GM21529 (cell line): ENCODE results near the gene MED22.
"Not testable (repeated sequence)": the region's sequence is repeated elsewhere in the genome, so short reads cannot be mapped to it uniquely, and the experiment has no call there.

Source experiments
- ATAC-seq: cut with Tn5 transposase; IDR thresholded peaks from one replicate; pipeline ENCODE4 v1.9.1; 2021; ENCODE audit not compliant: unreplicated experiment

MED22 gene

DNA sequence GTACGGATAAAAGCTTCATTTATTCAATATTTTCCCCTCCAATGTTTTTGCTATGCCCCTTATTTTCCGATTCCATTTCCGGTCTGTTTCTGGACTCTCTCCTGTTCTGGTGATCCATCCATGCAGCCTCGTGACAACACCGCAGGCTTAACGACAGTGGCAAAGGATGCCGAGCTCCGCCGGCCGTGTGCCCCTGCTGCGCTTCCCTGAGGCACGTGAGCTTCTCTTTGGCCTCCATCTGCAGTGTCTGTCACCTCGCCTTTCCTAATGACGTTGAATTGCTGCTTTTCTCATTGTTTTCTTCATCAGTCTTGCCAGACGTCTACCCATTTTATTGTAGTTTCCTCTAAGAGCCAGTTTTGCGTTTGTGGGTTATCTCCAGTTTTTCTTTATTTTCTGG, 40.6 kb downstream of the MED22 start:
- no peak for ATAC-seq

GRCh38 chr9:133306242-133307204, 41.4 kb downstream of the MED22 start:
- ATAC-seq = no peak

- no peak for ATAC-seq
These were observed 42.2 kb downstream of the MED22 start for GRCh38 chr9:133305731-133306130.

DNA sequence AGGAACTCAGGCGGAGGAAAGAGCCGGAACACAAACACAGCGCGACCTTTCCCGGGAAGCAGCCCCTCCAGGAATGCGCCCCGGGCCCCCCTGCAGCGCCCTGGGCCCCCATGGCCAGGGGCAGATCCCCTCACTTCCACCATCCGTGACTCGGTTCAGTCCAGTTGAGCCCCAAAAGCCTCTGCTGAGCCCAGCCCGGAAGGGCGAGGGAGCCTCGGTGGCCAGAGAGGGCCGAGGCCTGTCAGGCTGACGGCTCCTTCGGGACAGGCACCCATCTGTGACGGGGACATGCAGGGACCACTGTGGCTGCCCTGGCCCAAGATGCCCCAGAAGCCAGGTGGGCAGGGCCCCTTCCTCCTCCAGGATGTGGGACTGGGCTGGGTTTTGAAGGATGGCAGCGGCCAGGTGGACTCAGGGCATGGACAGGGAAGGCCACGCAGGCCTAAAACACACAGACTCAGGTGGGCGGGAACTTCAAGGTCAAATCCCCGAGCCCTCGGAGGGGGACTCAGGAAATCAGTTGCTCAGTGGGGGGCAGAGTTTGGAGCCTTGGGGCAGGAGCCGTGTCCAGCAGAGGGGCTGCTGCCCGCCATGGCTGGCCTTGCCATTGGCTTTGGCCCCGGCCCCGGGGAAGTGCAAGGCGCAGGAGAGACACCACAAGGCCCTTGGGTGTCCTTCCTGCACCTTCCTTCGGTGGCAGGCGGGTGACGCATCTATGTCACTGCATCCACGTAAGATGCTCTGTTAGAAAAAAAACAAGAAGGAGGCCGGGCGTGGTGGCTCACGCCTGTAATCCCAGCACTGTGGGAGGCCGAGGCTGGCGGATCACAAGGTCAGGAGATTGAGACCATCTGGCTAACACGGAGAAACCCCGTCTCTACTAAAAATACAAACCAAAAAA, 43.2 kb downstream of the MED22 start:
- ATAC-seq = no peak

- no peak for ATAC-seq
These were observed 43.8 kb downstream of the MED22 start for GRCh38 chr9:133304158-133304470.

GRCh38 chr9:133303266-133304157, 44.4 kb downstream of the MED22 start:
- ATAC-seq = no peak

DNA sequence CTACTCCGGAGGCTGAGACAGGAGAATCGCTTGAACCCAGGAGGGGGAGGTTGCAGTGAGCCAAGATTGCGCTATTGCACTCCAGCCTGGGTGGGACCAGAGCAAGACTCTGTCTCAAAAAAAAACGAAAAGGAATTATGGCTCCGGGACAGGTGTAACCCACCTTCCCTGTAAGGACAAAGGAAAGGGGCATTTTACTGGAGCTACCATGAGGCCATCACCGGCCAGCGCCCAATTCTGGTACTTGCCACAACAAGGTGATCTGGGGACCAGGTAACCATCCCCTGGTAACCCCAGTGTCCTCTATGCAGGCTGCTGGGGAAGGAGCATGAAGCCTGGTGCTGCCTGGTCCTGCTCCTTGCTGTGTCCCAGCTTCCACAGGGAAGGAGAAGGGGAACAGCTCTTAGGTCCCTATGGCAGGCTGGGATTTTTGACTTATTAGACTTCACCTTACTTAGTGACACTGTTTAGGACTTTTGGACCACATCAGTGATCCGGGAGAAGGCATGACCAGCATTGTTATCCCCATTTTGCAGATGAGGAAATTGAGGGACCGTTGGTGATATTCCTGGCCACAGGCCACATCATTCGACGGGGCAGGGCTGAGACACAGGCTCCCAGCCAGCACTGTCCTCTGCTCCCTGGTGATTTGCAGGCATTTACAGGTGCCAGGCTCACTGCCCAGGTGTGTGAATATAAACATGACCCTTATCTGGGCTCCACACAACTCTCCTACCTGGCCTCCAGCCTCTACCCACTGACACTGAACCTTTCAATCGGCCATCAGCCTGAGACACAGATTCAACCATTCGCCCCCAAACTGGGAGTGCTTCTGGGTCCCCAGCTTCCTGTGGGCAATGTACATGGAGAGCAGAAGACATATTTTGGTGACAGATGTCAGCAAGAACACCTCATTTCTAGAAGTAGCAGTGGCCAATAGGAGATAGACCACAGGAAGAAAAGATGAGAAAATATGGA, 46.4 kb downstream of the MED22 start:
- ATAC-seq = no peak

GRCh38 chr9:133299996-133300395, 47.9 kb downstream of the MED22 start:
- not testable (repeated sequence) for ATAC-seq

GRCh38 chr9:133294257-133294656, 53.7 kb downstream of the MED22 start:
- ATAC-seq = no peak

DNA sequence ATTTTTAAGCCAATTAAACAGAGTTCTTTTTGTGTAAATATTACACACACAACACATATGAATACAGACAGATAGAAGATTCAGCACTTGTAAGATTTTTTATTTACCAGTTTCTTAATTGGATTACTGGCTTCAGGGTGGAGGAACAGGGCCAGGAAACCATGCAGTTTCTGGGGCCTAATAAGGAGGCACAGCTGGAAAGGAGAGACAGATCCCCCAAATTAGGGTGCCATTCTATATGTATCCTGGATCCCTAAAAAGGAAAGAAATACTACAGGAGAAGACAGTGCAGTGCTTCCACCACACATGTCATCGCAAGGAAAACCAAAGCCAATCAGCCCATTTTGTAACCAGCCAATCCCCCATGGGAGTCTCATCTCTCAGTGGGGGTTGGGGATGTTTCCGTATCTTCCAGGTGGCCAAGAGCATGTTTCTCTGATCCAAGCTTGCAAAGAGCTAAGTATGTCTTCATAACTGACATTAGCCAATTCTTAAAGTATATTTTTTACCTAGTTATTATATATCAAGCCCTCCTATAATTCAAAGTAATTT, 57.1 kb downstream of the MED22 start:
- ATAC-seq = no peak
